GM19238 (cell line): ENCODE results near the gene ESYT3.
"Not testable (repeated sequence)": the region's sequence is repeated elsewhere in the genome, so short reads cannot be mapped to it uniquely, and the experiment has no call there.

Experiments
- DNase-seq: peaks from one replicate; pipeline ENCODE4 v3.0.0; 2011; ENCODE audit warnings: low spot score; ENCODE audit not compliant: insufficient read length

The ESYT3 gene

GRCh38 chr3:138492980-138493675 is 58.7 kb downstream of the ESYT3 start:
- DNase-seq: no peak

GRCh38 chr3:138493804-138494606 is 59.6 kb downstream of the ESYT3 start:
- no peak for DNase-seq

DNA sequence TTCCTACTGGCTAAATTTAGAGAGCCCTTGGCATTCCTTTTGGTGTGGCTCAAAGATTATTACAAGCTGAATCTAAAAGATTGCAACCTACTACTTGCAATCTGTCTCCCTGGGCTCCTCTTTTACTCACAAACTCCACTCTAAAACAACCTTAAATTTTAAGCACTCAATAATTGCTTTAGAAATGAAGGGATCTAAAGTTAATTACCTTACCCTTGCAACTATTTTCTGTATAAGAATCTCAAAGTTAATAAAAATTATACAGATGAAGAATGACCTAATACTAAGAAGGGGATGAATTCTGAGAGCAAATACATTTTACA is 60.2 kb downstream of the ESYT3 start:
- no peak for DNase-seq

GRCh38 chr3:138495638-138496037 is 61.2 kb downstream of the ESYT3 start:
- DNase-seq: not testable (repeated sequence)

GRCh38 chr3:138496436-138496835 is 62.0 kb downstream of the ESYT3 start:
- no peak for DNase-seq

DNA sequence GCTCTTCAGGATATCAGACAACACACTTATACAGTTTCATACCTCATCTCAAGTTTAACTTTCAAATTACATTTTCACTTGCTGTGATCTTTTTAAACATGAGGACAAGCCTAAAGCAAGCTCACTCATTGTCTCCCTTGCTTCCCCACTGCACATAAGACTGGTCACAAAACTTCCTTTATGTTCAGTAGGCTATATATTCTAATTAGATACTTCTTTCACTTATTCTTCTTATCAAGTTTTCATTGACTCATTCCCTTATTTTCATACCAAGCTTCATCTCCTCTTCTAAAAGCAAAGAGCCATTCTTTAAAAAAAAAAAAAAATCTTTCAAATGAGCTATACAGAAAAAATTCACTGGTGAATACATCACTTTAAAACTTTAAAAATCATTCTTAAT is 62.6 kb downstream of the ESYT3 start:
- no peak for DNase-seq

DNA sequence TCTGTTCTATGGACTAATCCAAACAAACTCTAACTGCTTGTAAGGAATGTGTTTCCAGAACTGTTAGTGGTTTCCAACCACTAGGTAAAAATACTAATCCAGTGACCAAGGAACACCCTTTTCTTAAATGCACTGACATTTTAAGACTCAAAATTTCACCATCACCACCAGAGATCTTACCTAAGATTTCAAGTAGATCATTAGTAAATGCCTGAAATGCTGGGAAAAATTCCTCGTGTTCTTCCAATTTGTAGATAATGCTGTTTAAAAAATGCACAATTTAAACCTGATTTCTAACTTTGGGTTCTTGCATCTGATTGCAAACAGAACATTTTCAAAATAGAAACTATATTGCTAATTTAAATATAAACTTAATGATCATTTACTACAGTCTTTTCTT is 63.4 kb downstream of the ESYT3 start:
- DNase-seq: no peak

- DNase-seq: no peak
Observed at GRCh38 chr3:138498991-138499390, 64.6 kb downstream of the ESYT3 start.

- DNase-seq: no peak
Observed at GRCh38 chr3:138507524-138507923, 73.1 kb downstream of the ESYT3 start.

- DNase-seq: no peak
Observed at GRCh38 chr3:138509586-138509985, 75.2 kb downstream of the ESYT3 start.

GRCh38 chr3:138511945-138512344 is 77.5 kb downstream of the ESYT3 start:
- no peak for DNase-seq

GRCh38 chr3:138513090-138513843 is 78.9 kb downstream of the ESYT3 start:
- peak; percentile 6 for DNase-seq

DNA sequence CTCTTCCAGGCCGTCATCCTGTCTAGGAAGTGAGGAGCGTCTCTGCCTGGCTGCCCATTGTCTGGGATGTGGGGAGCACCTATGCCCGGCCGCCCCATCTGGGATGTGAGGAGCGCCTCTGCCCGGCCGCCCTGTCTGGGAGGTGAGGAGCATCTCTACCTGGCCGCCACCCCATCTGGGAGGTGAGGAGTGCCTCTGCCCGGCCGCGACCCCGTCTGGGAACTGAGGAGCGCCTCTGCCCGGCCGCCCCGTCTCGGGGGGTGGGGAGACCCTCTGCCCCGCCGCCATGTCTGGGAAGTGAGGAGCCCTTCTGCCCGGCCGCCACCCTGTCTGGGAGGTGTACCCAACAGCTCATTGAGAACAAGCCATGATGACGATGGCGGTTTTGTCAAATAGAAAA is 87.0 kb downstream of the ESYT3 start:
- DNase-seq: not testable (repeated sequence)
